HG03135 (cell line): ENCODE data around the gene MN1.
"Not testable (repeated sequence)": the region's sequence is repeated elsewhere in the genome, so short reads cannot be mapped to it uniquely, and the experiment has no call there.

Source experiments
- ATAC-seq: cut with Tn5 transposase; IDR thresholded peaks from one replicate; pipeline ENCODE4 v1.9.1; 2021; ENCODE audit warnings: mild to moderate bottlenecking, moderate library complexity; ENCODE audit not compliant: unreplicated experiment

MN1 gene

DNA sequence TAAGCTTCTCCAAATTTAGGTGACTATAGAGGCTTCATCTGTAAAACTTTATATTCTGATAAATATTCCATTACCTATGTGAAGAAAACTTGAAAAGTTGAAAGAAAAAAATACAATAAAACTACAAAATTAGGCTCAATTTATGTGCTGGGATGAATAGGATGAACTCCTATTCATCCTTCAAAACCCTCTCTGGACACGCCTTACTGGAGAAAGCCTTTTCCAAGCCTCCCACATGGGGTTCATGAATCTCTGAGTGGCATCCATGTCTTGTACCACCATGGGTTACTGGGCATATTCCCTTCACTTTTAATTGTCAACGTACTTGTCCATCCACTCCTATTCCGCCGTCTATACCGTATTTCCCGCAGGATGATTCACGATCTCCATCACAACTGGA lies 55.7 kb downstream of the MN1 start:
- no peak for ATAC-seq

DNA sequence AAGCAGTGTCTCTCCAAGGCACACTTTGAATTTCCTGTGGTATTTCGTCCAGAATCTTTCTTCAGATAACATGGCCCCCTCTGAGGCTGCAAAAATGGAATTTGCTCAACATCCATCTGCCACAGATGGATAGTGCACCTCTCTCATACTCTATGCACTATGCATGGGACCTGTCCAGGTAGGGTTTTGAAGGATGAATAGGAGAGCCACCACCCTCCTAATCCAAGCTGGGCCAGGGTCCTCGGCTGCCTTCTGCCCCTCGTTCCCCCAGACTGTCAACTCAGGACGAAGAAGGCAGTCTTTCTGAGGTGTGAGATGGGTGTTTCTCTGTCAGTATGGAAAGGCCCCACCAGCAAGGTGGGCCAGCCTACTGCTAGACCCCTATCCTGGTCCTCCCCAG lies 56.4 kb downstream of the MN1 start:
- no peak for ATAC-seq

DNA sequence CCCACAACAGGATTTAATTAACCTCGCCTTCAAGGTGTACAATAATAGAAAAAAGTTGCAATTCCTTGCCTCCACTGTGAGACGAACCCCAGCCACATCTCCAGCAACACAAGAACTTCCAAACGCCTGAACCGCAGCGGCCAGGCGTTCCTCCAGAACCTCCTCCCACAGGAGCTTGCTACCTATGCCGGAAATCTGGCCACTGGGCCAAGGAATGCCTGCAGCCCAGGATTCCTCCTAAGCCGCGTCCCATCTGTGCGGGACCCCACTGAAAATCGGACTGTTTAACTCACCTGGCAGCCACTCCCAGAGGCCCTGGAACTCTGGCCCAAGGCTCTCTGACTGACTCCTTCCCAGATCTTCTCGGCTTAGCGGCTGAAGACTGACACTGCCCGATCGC lies 57.5 kb downstream of the MN1 start:
- ATAC-seq: not testable (repeated sequence)

DNA sequence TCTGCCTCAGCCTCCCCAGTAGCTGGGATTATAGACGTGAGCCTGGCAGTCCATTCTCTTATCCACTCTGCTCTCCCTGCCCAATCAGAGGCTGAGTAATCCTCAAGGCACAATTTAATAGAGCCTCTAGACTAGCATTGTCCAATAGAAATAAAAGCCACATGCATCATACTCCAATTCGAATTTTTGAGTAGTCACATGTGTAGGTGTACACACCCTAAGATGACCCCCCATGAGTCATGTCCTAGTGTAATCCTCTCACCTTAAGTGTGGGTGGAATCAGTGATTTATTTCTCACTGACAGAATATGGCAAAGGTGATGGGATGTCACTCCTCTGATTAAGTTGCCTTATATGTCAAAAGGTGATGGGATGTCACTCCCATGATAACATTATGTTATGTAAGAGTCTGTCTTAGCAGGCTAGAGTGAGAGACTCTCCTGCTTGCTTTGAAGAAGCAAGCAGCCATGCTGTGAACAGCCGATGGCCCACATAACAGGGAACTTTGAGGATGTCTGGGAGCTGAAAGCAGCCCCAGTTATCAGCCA lies 61.3 kb downstream of the MN1 start:
- no peak for ATAC-seq

DNA sequence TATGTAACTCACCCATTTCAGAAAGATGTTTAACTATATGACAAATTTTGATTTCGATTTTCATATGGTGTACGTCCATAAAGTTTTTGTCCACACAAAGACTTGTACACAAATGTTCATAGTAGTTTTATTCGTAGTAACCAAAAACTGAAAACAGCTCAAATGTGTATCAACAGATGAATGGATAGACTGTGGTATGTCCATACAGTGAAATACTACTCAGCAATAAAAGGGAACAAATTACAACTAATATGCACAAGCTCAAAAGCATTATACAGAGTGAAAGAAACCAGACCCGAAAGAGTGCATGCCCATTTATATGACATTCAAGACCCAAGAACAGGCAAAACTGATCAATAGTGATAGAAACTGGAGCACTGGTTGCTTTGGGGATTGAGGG lies 64.0 kb downstream of the MN1 start:
- ATAC-seq: no peak

DNA sequence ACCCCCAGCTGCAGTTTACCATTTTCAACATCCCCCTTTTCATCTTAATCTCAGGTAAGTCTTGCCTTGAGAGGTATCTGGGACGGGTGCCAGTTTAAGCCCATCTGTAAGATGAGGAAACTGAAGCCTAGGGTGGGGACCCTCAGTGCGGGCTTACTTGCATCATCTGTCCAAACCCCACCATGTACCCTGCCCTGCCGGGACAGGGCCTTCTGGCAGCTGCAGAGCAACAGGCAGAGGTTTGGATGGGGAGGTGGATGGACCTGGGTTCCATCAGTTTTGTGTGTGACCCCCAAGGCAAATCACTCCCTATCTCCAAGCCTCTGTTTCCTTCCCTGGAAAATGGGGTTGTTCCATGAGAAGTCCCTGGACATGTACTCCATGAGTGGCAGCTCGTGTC lies 67.5 kb downstream of the MN1 start:
- ATAC-seq: no peak

DNA sequence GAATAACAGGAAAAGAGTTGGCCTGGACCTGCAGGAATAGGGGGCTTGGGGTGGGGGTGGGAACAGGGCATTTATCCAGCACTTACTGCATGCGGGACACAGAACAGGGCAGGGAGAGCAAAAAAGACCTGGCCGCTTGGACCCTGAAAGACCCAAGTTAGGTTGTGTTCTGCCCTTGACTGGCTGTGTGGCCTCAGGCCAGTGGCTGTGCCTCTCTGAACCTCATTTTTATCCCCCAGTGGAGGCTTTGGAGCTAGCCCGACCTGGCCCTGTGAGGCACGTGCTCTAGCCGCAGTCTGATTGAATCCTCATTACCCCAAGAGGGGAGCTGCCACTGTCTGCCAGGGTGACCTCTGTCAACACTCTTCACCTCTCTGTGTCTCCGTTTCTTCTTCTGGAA lies 68.7 kb downstream of the MN1 start:
- ATAC-seq: no peak

DNA sequence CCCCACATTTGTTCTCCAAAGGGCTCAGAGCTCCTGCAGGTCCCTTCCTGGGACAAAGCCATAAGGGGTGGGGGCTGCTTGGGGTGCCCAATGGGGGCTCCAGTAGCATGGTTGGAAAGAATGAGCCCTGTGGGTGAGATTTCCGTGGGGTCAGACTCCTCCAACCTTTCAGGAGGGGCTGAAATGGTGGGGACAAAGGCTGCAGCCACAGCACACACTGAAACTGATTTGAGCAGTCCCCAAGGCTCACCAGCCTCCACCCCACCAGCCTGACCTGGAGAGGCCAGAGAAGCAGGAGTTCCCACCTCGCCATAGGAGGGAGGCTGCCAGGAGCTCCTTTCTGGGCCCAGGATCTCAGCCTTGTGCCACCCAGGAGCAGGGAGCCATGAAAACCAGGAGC lies 69.2 kb downstream of the MN1 start:
- no peak for ATAC-seq

DNA sequence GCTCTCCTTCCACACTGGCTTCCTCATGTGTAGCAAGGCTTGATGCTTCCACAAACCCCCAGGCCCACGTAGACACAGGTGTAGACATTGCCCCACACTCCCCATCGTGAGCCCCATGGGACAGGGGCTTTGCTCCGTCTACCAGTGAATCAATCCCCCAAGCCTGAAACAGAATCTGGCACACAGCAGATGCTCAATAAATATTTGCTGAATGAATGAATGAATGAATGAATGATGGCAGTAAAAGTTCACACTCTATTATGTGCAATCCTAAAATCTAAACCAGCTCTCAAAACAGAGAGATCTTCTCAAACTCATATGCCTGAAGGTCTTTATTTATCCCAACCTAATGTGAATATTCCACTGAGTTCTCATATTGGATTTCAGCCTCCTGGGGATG lies 69.9 kb downstream of the MN1 start:
- ATAC-seq: no peak

DNA sequence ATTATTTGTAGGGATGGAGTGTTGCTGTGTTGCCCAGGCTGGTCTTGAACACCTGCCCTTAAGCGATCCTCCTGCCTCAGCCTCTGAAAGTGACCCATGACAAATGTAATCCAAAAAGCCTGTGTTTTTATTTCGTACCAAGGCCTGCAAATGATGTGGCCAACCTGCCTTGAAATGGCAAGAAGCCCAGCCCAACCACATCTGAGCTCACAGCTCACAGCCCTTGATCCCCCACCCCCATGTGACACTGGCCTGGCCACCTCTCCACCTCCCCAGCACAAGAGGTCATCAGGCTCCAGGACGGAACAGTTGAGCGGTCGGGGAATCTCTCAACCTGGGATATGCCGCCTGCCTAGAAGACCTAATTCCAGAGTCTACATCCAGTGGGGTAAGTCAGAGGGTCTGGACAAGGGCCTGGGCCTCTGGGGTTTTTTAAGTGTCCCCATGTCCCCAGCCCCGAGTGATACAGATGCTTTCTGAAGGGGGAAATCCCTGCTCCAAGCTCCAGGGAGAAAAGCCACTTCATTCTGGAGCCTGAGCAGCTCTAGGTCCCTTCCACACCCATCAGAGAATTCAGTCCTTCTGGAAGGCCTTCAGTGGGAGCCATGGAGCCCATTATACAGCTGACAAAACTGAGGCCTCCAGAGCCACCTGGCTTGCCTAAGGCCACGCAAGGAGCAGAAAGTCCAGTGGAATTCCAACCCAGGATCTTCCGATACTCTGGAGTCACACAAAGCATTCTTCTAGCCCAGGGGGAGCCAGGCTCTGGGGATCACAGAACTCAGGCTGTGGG lies 70.7 kb downstream of the MN1 start:
- no peak for ATAC-seq

DNA sequence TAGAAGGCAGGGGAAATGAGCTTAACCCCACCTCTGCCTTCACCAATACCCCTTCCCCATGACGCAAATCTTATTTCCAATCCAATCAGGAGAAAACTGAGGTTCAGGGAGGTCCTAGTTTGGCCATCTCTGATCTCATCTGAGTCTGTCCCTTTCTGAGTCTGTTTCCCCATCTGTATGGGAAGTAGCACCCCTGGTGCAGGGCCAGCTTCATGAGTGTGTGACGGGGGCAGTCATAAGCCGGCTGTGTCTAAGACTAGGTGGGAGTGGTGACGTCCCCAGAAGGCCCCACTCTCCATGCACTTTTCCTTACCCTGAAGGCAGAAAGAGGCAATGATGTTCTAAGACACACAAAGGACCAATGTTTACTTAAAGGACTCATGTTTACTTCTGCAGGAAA lies 72.3 kb downstream of the MN1 start:
- ATAC-seq: no peak

DNA sequence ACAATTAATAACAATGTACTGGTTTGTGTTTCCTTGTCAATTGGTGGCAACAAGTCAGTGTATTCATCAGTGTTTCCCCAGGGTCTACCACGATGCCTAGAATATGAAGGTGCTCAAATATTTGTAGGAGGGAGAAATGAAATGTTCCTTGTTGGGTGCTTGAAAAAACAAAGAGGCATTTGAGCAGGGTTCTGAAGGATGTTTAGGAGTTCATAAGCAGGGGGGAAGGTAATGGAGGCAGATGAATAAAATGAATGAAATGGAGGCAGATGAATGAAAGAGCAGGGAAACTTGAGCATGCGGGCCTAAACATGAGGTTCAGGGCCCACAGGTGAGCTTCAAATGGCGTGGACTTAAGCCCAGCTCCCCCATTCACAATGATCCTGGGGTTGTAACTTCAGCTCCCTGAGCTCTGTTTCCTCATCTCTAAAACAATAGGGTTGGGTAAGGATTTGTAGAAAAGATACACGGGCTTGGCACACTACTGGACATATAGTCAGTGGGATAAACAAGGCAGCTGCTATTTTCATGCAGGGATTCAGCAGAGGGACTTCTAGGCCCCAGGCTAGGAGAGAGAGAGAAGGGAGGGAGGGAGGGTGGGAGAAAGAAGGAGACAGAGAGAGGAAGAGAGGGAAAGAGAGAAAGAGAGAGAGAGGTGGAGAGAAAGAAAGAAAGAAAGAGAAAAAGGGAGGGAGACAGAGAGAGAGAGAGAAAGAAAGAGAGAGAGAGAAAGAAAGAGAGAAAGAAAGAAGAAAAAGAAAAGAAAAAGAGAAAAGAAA lies 73.7 kb downstream of the MN1 start:
- ATAC-seq: no peak

DNA sequence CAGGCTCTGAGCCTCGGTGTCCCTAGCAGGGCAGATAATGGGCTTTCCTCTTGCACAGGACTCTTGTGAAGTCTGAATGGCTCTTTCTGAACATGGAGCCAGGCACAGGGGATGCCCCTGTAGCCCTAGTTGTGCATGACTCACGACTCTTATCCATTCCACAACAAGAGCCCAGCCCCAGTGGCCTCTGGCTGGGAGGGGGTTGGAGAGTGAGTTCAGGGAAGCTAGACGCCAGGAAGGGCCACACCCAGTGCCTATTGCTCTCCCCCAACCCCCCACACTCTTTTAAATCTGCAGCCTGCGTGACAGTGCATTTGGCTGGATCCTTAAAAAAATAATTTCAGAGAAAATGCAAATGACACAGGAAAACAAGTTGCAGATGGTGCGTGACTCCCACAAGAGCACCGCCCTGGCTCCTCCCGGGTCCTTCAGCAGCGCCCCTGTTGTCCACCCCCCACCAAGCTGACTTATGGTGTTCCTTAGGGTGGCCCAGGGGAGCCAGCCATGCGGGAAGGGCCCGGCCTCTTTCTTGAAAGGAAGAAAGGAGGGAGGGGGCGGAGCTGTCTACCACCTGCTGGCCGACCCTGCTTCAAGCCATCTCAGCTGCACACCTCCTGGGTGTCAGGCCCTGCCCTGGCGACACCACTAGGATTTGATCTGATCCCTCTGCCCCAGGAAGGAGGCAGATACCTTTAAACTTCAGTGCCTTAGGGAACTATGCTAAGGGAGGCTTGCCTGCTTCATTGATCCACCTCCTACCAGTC lies 74.7 kb downstream of the MN1 start:
- ATAC-seq: no peak

DNA sequence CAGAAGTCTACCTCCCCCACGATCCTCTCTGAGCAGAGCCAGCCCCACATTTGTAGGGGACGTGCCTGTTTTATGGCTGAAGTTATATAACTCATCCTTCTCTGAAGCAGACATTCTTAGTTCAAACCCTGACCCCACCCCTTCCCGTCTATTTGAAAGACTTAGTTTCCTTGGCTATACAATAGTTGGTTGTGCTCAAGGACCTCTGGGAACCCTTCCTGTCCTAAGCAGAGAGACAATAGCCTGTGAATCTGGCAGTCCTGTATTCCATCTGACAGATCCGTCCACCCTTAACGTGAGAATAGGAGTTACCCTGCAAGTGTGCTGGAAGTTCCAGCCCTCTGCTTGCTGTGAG lies 75.2 kb downstream of the MN1 start:
- ATAC-seq: no peak

DNA sequence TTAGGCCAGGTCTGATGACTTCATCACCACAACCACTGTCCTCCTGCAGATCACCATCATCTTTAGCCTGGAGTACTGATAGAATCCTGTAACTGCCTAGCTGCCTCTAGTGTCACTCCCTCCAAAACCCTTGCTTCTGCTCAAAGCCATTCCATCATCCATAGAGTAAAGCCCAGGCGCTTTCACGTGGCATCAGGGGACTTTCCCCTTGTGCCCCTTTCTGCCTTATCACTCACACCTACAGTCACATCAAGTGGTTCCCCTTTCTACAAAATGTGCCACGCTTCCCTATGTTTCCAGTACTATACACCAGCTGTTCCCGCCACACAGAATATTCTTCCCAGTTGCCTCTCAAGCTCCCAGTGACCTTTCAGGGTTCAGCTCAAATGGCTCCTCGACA lies 75.9 kb downstream of the MN1 start:
- no peak for ATAC-seq

DNA sequence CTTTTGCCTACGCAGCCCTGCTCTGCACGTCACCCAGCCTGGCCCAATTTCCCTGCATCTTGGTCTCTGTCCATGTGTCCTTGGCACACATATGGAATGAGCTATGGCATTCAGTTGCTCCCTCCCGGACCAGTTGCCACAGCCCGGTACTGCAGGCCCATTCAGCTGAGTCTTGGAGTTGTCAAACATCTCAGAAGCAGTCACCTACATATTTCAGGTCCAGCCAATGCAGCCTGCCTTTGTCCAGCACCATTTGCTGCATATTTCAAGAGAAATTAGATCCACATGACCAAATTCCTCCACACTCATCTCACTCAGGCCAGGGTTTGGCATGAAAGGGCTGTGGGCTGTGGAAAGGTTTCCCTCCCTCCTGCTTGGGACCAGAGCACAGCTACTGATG lies 76.8 kb downstream of the MN1 start:
- no peak for ATAC-seq

DNA sequence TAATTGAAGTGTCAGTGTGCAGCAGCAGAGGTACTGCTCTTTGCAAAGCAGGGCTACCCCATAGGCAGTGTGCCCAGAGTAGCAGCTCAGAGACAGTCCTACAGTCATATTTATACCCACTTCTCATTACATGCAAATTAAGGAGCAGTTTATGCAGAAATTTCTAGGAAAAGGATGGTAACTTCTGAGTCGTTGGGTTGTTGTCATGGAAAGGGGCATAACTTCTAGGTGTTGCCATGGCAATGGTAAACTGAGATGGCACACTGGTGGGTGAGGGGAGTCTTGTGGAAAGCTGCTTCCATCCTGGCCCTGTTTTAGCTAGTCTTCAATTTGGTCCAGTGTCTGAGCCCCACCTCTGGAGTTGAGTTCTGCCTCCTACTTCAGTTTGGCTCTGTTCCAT lies 77.4 kb downstream of the MN1 start:
- ATAC-seq: no peak

DNA sequence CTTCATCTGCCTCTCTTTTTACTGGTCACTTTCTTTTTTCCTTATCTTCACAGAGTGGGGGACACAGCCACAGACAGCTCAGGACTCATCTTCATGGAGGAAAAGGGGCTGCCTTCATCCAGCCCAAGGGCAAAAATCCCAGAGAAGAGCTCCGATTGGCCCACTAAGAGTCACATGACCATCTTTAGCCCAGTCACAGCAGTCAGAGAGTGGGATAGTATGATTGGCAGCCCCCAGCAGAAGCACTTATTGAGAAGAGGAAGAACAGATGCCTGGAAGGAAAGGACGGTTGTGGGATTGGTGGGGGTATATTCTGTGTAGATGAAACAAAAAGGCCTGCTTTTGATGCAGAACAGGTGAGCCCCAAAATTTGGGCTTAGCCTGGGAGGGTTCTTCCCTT lies 77.8 kb downstream of the MN1 start:
- no peak for ATAC-seq

DNA sequence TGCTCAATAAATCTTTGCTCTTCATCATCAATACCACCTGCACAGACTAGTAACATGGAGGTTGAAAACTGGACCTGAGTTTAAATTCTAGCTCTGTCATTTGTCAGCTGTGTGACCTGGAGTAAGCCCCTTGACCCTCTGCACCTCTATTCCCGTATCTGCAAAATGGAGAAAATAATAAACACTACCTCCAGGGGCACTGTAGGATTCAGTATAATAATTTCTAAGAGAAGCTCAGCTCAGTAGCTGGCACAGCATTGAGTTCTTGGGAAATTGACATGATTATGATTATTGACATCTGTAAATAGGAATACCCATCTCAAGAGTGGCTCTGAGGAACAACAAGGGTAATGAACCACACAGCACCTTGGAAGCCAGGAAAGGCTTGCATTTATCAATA lies 78.4 kb downstream of the MN1 start:
- no peak for ATAC-seq

DNA sequence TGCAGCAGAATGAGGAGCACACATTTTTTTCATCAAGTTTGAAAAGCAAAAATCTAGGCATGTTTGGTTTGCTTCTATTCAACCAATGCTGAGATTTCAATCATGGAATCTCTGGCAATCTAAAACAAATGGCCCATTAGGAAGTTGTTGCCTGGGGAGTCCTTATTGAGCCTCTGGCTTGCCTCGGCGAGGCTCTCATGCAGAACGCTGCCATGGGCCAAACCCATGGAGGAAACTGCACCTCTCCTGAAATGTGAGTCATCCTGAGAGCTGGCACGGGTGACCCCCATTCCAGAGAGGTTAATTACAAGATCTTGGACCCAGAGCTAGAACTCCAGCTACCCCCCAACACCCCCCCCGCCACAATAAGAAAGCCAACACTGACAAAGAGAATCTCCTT lies 80.7 kb downstream of the MN1 start:
- ATAC-seq: no peak

DNA sequence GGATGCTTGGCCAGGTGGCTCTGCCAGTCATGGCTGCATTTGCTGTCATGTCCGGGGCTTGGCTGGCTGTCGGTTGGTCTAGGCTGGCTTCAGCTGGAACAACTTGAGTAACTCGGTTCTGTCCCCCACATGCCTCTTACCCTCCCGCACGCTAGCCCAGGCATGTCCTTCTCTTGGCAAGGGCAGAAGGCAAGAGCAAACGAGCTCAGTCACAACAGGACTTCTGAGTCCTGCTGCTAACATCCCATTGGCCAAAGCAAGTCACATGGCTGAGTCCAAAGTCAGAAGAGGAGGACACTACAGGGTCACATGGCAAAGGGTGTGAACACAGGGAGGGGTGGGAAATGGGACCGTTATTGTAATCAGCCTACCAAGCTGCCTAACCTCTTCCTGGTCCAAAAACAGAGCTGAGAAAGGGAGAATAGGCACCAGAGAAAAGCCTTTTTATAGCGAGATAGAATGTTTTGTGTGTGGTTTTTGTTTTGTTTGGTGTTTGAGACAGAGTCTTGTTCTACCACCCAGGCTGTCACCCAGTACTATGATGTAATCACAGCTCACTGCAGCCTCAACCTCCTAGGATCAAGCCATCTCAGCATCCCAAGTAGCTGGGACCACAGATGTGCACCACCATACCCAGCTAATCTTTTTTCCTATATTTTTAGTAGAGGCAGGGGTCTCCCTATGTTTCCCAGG lies 81.9 kb downstream of the MN1 start:
- no peak for ATAC-seq
